ENCODE data around the gene RNF213.

RNF213 gene

GRCh38 chr17:80260791-80261158 is at the start of gene RNF213:
Gene RNF213 (plus strand): TSS chr17:80260852. CDS start chr17:80263682, 2,830 bp downstream.
- DNase-seq, result no peak

- no peak for DNase-seq
These were observed 48.5 kb upstream of the RNF213 start for GRCh38 chr17:80212109-80212508.

- no peak for DNase-seq
These were observed 48.1 kb upstream of the RNF213 start for GRCh38 chr17:80212511-80212910.

GRCh38 chr17:80212962-80213642 is 47.5 kb upstream of the RNF213 start:
- DNase-seq, result no peak

- no peak for DNase-seq
These were observed 47.0 kb upstream of the RNF213 start for GRCh38 chr17:80213643-80213975.

- DNase-seq, result no peak
These were observed 46.4 kb upstream of the RNF213 start for GRCh38 chr17:80214012-80214877.

GRCh38 chr17:80214878-80215210 is 45.8 kb upstream of the RNF213 start:
- no peak for DNase-seq

- no peak for DNase-seq
These were observed 43.9 kb upstream of the RNF213 start for GRCh38 chr17:80216473-80217456.

- no peak for DNase-seq
These were observed 42.8 kb upstream of the RNF213 start for GRCh38 chr17:80217703-80218362.

GRCh38 chr17:80218391-80218790 is 42.3 kb upstream of the RNF213 start:
- no peak for DNase-seq

GRCh38 chr17:80219013-80219762 is 41.5 kb upstream of the RNF213 start:
- peak; percentile 48 for DNase-seq

- no peak for DNase-seq
These were observed 40.9 kb upstream of the RNF213 start for GRCh38 chr17:80219763-80220053.

- DNase-seq, result peak; percentile 37
These were observed 40.5 kb upstream of the RNF213 start, which contains the start of the genes SGSH and SLC26A11 for GRCh38 chr17:80220054-80220735. Gene SGSH (minus strand): TSS chr17:80220333. CDS start chr17:80220313, 20 bp downstream. Gene SLC26A11 (plus strand): TSS chr17:80220427. CDS start chr17:80221561, 1,134 bp downstream.

GRCh38 chr17:80220736-80221215 is 39.9 kb upstream of the RNF213 start:
- no peak for DNase-seq

GRCh38 chr17:80221351-80222105 is 39.1 kb upstream of the RNF213 start:
- DNase-seq, result no peak

GRCh38 chr17:80222376-80223141 is 38.1 kb upstream of the RNF213 start:
- no peak for DNase-seq

- no peak for DNase-seq
These were observed 37.4 kb upstream of the RNF213 start for GRCh38 chr17:80223142-80223815.

- DNase-seq, result no peak
These were observed 36.7 kb upstream of the RNF213 start for GRCh38 chr17:80223838-80224497.

Measured in NCI-H2029 (cell line).